ENCODE data around the gene CABP1. TPM values are rescaled to one million over a fixed set of nuclear protein-coding genes. Genes with fewer than 3 reads are reported as not detected.

The CABP1 gene
- 0.44 TPM in 1 of 2 replicates, not detected in the other for total RNA-seq

GRCh38 chr12:120639771-120640721, at the start of gene CABP1:
TSS of gene CABP1 (plus strand) at chr12:120640626. CDS start at chr12:120640686, 60 bp downstream.

GRCh38 chr12:120686690-120687577, 46.5 kb downstream of the CABP1 start, which contains the start of gene MLEC:
TSS of gene MLEC (plus strand) at chr12:120687149. CDS start at chr12:120687297, 148 bp downstream.

GRCh38 chr12:120710031-120710804, 69.8 kb downstream of the CABP1 start, which contains the start of gene UNC119B:
TSS of gene UNC119B (plus strand) at chr12:120710458. CDS start at chr12:120710475, 17 bp downstream.

Other genes starting within 250 kb of the CABP1 start
- gene COX6A1, start 202.5 kb upstream of the CABP1 start, total RNA-seq: 355 and 387 TPM in 2 replicates
- gene TRIAP1, start 194.2 kb upstream of the CABP1 start, total RNA-seq: 22.5 and 27.4 TPM in 2 replicates
- 15.5 and 15.8 TPM in 2 replicates for gene GATC, start 194.2 kb upstream of the CABP1 start, total RNA-seq
- 58.2 and 58.8 TPM in 2 replicates for gene SRSF9, start 170.9 kb upstream of the CABP1 start, total RNA-seq
- gene DYNLL1, start 144.5 kb upstream of the CABP1 start, total RNA-seq: 242 and 291 TPM in 2 replicates
- 17.8 and 24.1 TPM in 2 replicates for gene COQ5, start 111.5 kb upstream of the CABP1 start, total RNA-seq
- 78.5 and 86.4 TPM in 2 replicates for gene RNF10, start 106.3 kb upstream of the CABP1 start, total RNA-seq
- 16.7 and 20.7 TPM in 2 replicates for gene POP5, start 59.2 kb upstream of the CABP1 start, total RNA-seq
- gene MLEC, start 46.5 kb downstream of the CABP1 start, total RNA-seq: 72.6 and 74.4 TPM in 2 replicates
- gene UNC119B, start 69.8 kb downstream of the CABP1 start, total RNA-seq: 23.8 and 25.9 TPM in 2 replicates
- 18.6 and 24.5 TPM in 2 replicates for gene ACADS, start 85.2 kb downstream of the CABP1 start, total RNA-seq